WI38 (cell line): ENCODE measurements around the gene GPC5.

Source experiments
- H3K4me3 ChIP-seq: 2 replicates; pipeline ENCODE4 v1.5.1; 2011; ENCODE audit warnings: low read depth, mild to moderate bottlenecking, control low read depth, low read length
- TF ChIP-seq, protein P1 (sequence below): IDR thresholded peaks from 2 replicates; pipeline ENCODE4 v1.5.1; 2012; ENCODE audit warnings: low read depth, mild to moderate bottlenecking, control low read depth, low read length

Gene GPC5

DNA sequence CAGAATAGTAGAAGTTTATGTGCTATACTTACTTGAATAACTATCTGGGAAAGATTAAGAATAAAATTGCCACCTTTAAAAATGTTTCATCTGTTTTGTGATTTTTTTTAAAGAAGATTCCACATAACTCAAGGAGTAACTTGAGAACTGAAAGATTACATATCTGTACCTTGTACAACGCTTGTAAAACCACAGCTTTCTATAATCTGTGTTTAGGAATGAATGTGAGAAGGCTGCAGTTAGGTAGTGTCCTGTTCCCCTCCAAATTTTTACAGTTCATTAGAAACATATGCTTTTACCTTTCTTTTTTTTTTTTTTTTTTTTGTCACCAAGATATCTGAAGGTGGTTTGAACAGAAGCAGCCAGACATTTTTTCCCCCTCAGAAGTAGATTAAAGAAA, 1515.4 kb downstream of the GPC5 start:
- TF ChIP-seq, protein P1, sequence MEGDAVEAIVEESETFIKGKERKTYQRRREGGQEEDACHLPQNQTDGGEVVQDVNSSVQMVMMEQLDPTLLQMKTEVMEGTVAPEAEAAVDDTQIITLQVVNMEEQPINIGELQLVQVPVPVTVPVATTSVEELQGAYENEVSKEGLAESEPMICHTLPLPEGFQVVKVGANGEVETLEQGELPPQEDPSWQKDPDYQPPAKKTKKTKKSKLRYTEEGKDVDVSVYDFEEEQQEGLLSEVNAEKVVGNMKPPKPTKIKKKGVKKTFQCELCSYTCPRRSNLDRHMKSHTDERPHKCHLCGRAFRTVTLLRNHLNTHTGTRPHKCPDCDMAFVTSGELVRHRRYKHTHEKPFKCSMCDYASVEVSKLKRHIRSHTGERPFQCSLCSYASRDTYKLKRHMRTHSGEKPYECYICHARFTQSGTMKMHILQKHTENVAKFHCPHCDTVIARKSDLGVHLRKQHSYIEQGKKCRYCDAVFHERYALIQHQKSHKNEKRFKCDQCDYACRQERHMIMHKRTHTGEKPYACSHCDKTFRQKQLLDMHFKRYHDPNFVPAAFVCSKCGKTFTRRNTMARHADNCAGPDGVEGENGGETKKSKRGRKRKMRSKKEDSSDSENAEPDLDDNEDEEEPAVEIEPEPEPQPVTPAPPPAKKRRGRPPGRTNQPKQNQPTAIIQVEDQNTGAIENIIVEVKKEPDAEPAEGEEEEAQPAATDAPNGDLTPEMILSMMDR = no peak
- H3K4me3 ChIP-seq = no peak overlapping the region
